Glutamatergic neuron (in vitro differentiated cells): ENCODE results near the gene TEX22. TPM values are rescaled to one million over a fixed set of nuclear protein-coding genes. Genes with fewer than 3 reads are reported as not detected.
A peak's percentile ranks its signal among the peaks of the same experiment; 100 is the strongest.

Source experiments
- DNase-seq: peaks from one replicate; pipeline ENCODE4 v3.0.0; 2022
- H3K27ac Mint-ChIP-seq: one replicate; pipeline ENCODE4 v1.8.0; 2020; ENCODE audit warnings: mild to moderate bottlenecking, mixed read lengths, inconsistent platforms; ENCODE audit not compliant: unreplicated experiment
- H3K27me3 Mint-ChIP-seq: one replicate; pipeline ENCODE4 v1.8.0; 2020; ENCODE audit warnings: mild to moderate bottlenecking, moderate library complexity, mixed read lengths, inconsistent platforms; ENCODE audit not compliant: unreplicated experiment
- H3K36me3 Mint-ChIP-seq: one replicate; pipeline ENCODE4 v1.8.0; 2020; ENCODE audit warnings: mild to moderate bottlenecking, mixed read lengths, inconsistent platforms; ENCODE audit not compliant: unreplicated experiment
- H3K4me1 Mint-ChIP-seq: one replicate; pipeline ENCODE4 v1.8.0; 2020; ENCODE audit warnings: mild to moderate bottlenecking, low read depth, mixed read lengths, inconsistent platforms; ENCODE audit not compliant: unreplicated experiment
- H3K4me3 Mint-ChIP-seq: one replicate; pipeline ENCODE4 v1.8.0; 2020; ENCODE audit warnings: mild to moderate bottlenecking, mixed read lengths, inconsistent platforms; ENCODE audit not compliant: unreplicated experiment
- H3K9me3 Mint-ChIP-seq: one replicate; pipeline ENCODE4 v1.8.0; 2020; ENCODE audit warnings: mild to moderate bottlenecking, moderate library complexity, mixed read lengths, inconsistent platforms; ENCODE audit not compliant: unreplicated experiment
- CTCF ChIP-seq: fragments of 200-600 bp; sonication (generic); IDR thresholded peaks from one replicate; pipeline ENCODE4 v1.5.0; 2021; ENCODE audit not compliant: partially characterized antibody, unreplicated experiment
- total RNA-seq: library from RNA; stranded (reverse); fragmentation: NEBNext Ultra II Directional; extraction: Animal tissue kit (Norgen Biotek cat#: 25700); gene quantifications from one replicate; pipeline ENCODE4 v1.2.1, GENCODE V29; 2021; ENCODE audit not compliant: unreplicated experiment

Gene TEX22
- total RNA-seq, 1 donor from 2014 or later = 2.7 TPM

- Mint-ChIP-seq H3K9me3 (peaks cover 23% of the 10 kb centered on the region), H3K4me3 (peak overlapping the region; percentile 49)
- no peak for DNase-seq
These were observed 1.7 kb downstream of the TEX22 start for GRCh38 chr14:105400016-105400415.

GRCh38 chr14:105401699-105402098 lies 3.4 kb downstream of the TEX22 start:
- no peak for TF ChIP-seq CTCF
- Mint-ChIP-seq H3K4me1 (peaks cover 2% of the 10 kb centered on the region), H3K4me3 (no peak overlapping the region), H3K27me3 (peaks cover 16% of the 10 kb centered on the region), H3K27ac (no peak overlapping the region), H3K36me3 (peaks cover 31% of the 10 kb centered on the region), H3K9me3 (peaks cover 23% of the 10 kb centered on the region)
- no peak for DNase-seq

More at GRCh38 chr14:105400016-105400415, 1.7 kb downstream of the TEX22 start:
- peaks cover 2% of the 10 kb centered on the region for H3K4me1 Mint-ChIP-seq
- peaks cover 16% of the 10 kb centered on the region for H3K27me3 Mint-ChIP-seq
- H3K36me3 Mint-ChIP-seq = peaks cover 26% of the 10 kb centered on the region
- no peak for TF ChIP-seq CTCF
- H3K27ac Mint-ChIP-seq = no peak overlapping the region

- Mint-ChIP-seq H3K9me3 (peaks cover 3% of the 10 kb centered on the region), H3K27me3 (peaks cover 7% of the 10 kb centered on the region)
These were observed 10.3 kb downstream of the TEX22 start for GRCh38 chr14:105408592-105408991.

GRCh38 chr14:105409364-105409763 lies 11.0 kb downstream of the TEX22 start:
- no peak for DNase-seq
- Mint-ChIP-seq H3K4me1 (peaks cover 7% of the 10 kb centered on the region), H3K27me3 (peaks cover 9% of the 10 kb centered on the region), H3K27ac (peak overlapping the region; percentile 2), H3K36me3 (peaks cover 9% of the 10 kb centered on the region), H3K4me3 (no peak overlapping the region), H3K9me3 (peaks cover 3% of the 10 kb centered on the region)
- no peak for TF ChIP-seq CTCF

More at GRCh38 chr14:105408592-105408991, 10.3 kb downstream of the TEX22 start:
- Mint-ChIP-seq H3K4me1 (peaks cover 7% of the 10 kb centered on the region), H3K4me3 (no peak overlapping the region), H3K27ac (peak overlapping the region; percentile 52), H3K36me3 (peaks cover 14% of the 10 kb centered on the region)
- no peak for DNase-seq
- TF ChIP-seq CTCF = no peak

- DNase-seq = no peak
- Mint-ChIP-seq H3K36me3 (no peaks in the 10 kb centered on the region), H3K4me3 (peak overlapping the region; percentile 42), H3K27me3 (peaks cover 9% of the 10 kb centered on the region), H3K27ac (peak overlapping the region; percentile 55), H3K4me1 (peaks cover 9% of the 10 kb centered on the region), H3K9me3 (peaks cover 4% of the 10 kb centered on the region)
- no peak for TF ChIP-seq CTCF
These were observed 12.3 kb downstream of the TEX22 start for GRCh38 chr14:105410642-105411016.
